ENCODE measurements around the gene MRPL34. TPM values are rescaled to one million over a fixed set of nuclear protein-coding genes. Genes with fewer than 3 reads are reported as not detected.
A peak's percentile ranks its signal among the peaks of the same experiment; 100 is the strongest.

The MRPL34 gene
- total and polyA plus RNA-seq, 9 of the 15 experiments (the other 6 are each of a cell fraction or from before 2014, with no cell fraction given), result 11.5 to 256 (median 72.5) TPM

DNA sequence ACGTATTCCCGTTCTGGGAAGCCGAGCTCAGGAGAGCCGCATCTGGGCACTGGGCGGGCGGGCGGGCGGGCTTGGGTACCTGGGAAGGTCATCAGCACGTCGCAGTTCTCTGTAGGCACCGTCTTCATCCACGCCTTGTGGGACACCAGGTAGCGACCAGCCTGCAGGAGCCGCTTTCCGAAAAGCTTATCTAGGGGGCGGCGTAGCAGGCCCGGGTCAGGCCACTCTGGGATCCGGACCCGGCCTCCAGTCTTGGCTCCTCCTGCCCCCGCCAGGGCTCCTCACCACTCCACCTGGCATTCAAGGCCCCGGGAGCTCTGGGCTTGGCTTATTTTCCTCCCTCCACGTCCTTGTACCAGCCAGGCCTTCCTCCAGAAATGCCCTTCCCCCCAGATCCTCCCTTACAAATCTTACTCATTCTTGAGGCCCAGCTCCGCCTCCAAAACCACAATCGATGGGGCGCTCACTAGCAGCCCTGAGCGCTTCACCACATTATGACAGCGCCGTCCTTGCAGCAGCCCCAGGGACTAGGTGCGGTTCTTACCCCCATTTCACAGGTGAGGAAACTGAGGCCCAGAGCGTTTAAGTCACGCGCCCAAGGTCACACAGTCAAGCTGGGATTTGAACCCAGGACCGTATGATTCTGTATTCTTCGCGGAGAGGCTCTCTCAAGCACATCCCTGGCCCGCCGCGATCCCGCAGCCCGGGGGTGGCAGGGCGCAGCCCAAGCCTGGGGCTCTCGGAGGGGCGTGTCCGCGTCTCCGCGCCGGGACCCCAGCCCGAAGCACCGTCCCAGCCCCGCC is 28.1 kb downstream of the MRPL34 start (continued):
- TF ChIP-seq CHD1 (IDR thresholded peaks at IDR 0.05; ENCODE audit: low read length), result peak; percentile 91
- no peak for TF ChIP-seq STAT5A (IDR thresholded peaks at IDR 0.05; ENCODE audit: borderline replicate concordance, low read length)
- TF ChIP-seq SREBF2 (CRISPR knock-in tag; IDR thresholded peaks at IDR 0.05), result no peak
- no peak for TF ChIP-seq POLR3A (IDR thresholded peaks at IDR 0.05; ENCODE audit: borderline replicate concordance, extremely low read depth, insufficient read depth, insufficient read length)
- peak; percentile 67 for TF ChIP-seq ATF3 (IDR thresholded peaks at IDR 0.05)
- no peak; the same call in 1 of the 2 replicates for TF ChIP-seq ATF3 (CRISPR knock-in tag; conservative IDR thresholded peaks at IDR 0.05)
- no peak for TF ChIP-seq LCOR (CRISPR knock-in tag; IDR thresholded peaks at IDR 0.05)
- peak; percentile 79 for TF ChIP-seq ZFP36 (IDR thresholded peaks at IDR 0.05; ENCODE audit: low read depth, low read length, partially characterized antibody)
- no peak for TF ChIP-seq RBM34 (IDR thresholded peaks at IDR 0.05; ENCODE audit: borderline replicate concordance, insufficient read depth, low read length)
- peak; percentile 42; the same call in 1 of the 2 replicates for TF ChIP-seq MYC (IDR thresholded peaks at IDR 0.05; ENCODE audit: low read depth, low read length)
- TF ChIP-seq MYC (CRISPR knock-in tag; IDR thresholded peaks at IDR 0.05; ENCODE audit: borderline replicate concordance, low read depth), result no peak
- TF ChIP-seq, protein P1, sequence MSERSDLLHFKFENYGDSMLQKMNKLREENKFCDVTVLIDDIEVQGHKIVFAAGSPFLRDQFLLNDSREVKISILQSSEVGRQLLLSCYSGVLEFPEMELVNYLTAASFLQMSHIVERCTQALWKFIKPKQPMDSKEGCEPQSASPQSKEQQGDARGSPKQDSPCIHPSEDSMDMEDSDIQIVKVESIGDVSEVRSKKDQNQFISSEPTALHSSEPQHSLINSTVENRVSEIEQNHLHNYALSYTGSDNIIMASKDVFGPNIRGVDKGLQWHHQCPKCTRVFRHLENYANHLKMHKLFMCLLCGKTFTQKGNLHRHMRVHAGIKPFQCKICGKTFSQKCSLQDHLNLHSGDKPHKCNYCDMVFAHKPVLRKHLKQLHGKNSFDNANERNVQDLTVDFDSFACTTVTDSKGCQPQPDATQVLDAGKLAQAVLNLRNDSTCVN (CRISPR knock-in tag; IDR thresholded peaks at IDR 0.05), result peak; percentile 42; the same call in 1 of the 2 replicates
- no peak for TF ChIP-seq RNF219 (CRISPR knock-in tag; IDR thresholded peaks at IDR 0.05)
- 0 out of 2 replicates have a peak, but pooled peaks have one; percentile 39 for TF ChIP-seq DMBX1 (CRISPR knock-in tag; IDR thresholded peaks at IDR 0.05; ENCODE audit: borderline replicate concordance)
- TF ChIP-seq ELF4 (CRISPR knock-in tag; IDR thresholded peaks at IDR 0.05), result peak; percentile 53; the same call in 1 of the 2 replicates
- no peak for TF ChIP-seq MTA2 (IDR thresholded peaks at IDR 0.05; ENCODE audit: low read depth)
- no peak for TF ChIP-seq HNRNPL (IDR thresholded peaks at IDR 0.05; ENCODE audit: low read depth, low read length)
- 0 out of 2 replicates have a peak, but pooled peaks have one; percentile 35 for TF ChIP-seq ERF (CRISPR knock-in tag; IDR thresholded peaks at IDR 0.05)
- no peak for TF ChIP-seq MTF1 (CRISPR knock-in tag; IDR thresholded peaks at IDR 0.05; ENCODE audit: borderline replicate concordance)
- peak; percentile 85 for TF ChIP-seq FOSL1 (tag; conservative IDR thresholded peaks at IDR 0.05)
- no peak for TF ChIP-seq TCFL5 (CRISPR knock-in tag; conservative IDR thresholded peaks at IDR 0.05)
- no peak for TF ChIP-seq SIN3B (IDR thresholded peaks at IDR 0.05; ENCODE audit: low read depth)
- no peak for TF ChIP-seq SMAD3 (CRISPR knock-in tag; conservative IDR thresholded peaks at IDR 0.05)
- TF ChIP-seq CSDE1 (IDR thresholded peaks at IDR 0.05), result no peak
- TF ChIP-seq CBX3 (IDR thresholded peaks at IDR 0.05; ENCODE audit: borderline replicate concordance in 1 of 2, low read length in 2 of 2), result peak in 1 of 2 experiments; percentile 86; a peak in 2 of 3 replicates

All from K562 (cell line).